B cell (primary cell): ENCODE results near the gene SUGCT. TPM values are rescaled to one million over a fixed set of nuclear protein-coding genes. Genes with fewer than 3 reads are reported as not detected.

Experiments
- ATAC-seq: fragments of 200-7000 bp; cut with Tn5 transposase; one replicate; pipeline ENCODE4 v1.10.0; 2021; ENCODE audit warnings: low read depth, mild to moderate bottlenecking, moderate number of reproducible peaks, moderate library complexity
- CTCF ChIA-PET: fragments of 350-600 bp; sonication (Branson Sonifier 250); formaldehyde crosslinking; loops from one replicate; lab custom pipeline; 2021; ENCODE audit warnings: antibody characterized with exemption, inconsistent platforms; lab: Charles Lee
- POLR2A ChIA-PET: fragments of 350-600 bp; sonication (Branson Sonifier 250); formaldehyde crosslinking; loops from one replicate; lab custom pipeline; 2021; ENCODE audit warnings: antibody characterized with exemption; lab: Charles Lee
- DNase-seq: peaks from one replicate; pipeline ENCODE4 v3.0.0; 2013
- H2AFZ ChIP-seq: 2 replicates; pipeline ENCODE4 v1.6.1; 2012; ENCODE audit warnings: mild to moderate bottlenecking, low read depth, low read length; ENCODE audit not compliant: insufficient read depth, poor library complexity, severe bottlenecking
- H3K27ac ChIP-seq, 2 donors: 1 replicate in 1 of 2; 2 replicates in 1 of 2; pipeline ENCODE4 v1.5.1; 2012 to 2013; ENCODE audit warnings: low read length in 2 of 2, mild to moderate bottlenecking in 2 of 2, moderate library complexity in 1 of 2
- H3K27me3 ChIP-seq, 4 experiments: fragments of 200-600 bp in 1 of 4; sonication (generic) in 1 of 4; replicated peaks in 1 of 4; 1 replicate in 2 of 4; 2 replicates in 2 of 4; pipeline versions ENCODE4 v1.6.1 to v1.7.0; 2013 to 2016; ENCODE audit warnings: low read length in 3 of 4, mild to moderate bottlenecking in 2 of 4, mixed read lengths in 1 of 4, moderate library complexity in 1 of 4; ENCODE audit not compliant: insufficient read depth in 4 of 4, control insufficient read depth in 3 of 4; ENCODE audit errors: control extremely low read depth in 1 of 4
- H3K36me3 ChIP-seq, 2 experiments: replicated peaks in 1 of 2; 1 replicate in 1 of 2; 2 replicates in 1 of 2; pipeline versions ENCODE4 v1.6.1 to v1.7.1; 2013; ENCODE audit warnings: low read length in 1 of 2; ENCODE audit not compliant: insufficient read depth in 2 of 2, control insufficient read depth in 1 of 2; ENCODE audit errors: control extremely low read depth in 1 of 2, extremely low read depth in 1 of 2
- H3K4me1 ChIP-seq, 2 donors: fragments of 200-600 bp in 1 of 2; sonication (generic) in 1 of 2; 1 replicate in 1 of 2; 2 replicates in 1 of 2; pipeline versions ENCODE4 v1.5.1 to v1.6.1; 2013 to 2017; ENCODE audit warnings: low read length in 2 of 2; ENCODE audit not compliant: control insufficient read depth in 2 of 2, insufficient read depth in 2 of 2
- H3K4me2 ChIP-seq: replicated peaks from 2 replicates; pipeline ENCODE3; 2012; ENCODE audit warnings: mild to moderate bottlenecking, low read depth, low read length; ENCODE audit not compliant: poor library complexity, severe bottlenecking
- H3K4me3 ChIP-seq, 5 experiments: fragments of 200-600 bp in 1 of 5; sonication (generic) in 1 of 5; 1 replicate in 3 of 5; 2 replicates in 2 of 5; pipeline versions ENCODE4 v1.5.1 to v1.7.0; 2011 to 2016; ENCODE audit warnings: low read length in 4 of 5, mild to moderate bottlenecking in 4 of 5, low read depth in 2 of 5, control low read depth in 1 of 5, moderate library complexity in 1 of 5; ENCODE audit not compliant: insufficient read depth in 1 of 5; ENCODE audit errors: control extremely low read depth in 1 of 5, extremely low read depth in 1 of 5
- H3K79me2 ChIP-seq: fragments of 200-600 bp; sonication (generic); one replicate; pipeline ENCODE4 v1.6.0; 2016; ENCODE audit warnings: low read length; ENCODE audit not compliant: control insufficient read depth, insufficient read depth
- H3K9ac ChIP-seq: fragments of 200-600 bp; sonication (generic); 2 replicates; pipeline ENCODE4 v1.6.1; 2017; ENCODE audit warnings: mild to moderate bottlenecking, low read length, moderate library complexity
- H3K9me3 ChIP-seq, 3 donors: one replicate each; pipeline versions ENCODE4 v1.6.1 to v1.7.1; 2013; ENCODE audit warnings: low read length in 2 of 3; ENCODE audit not compliant: control insufficient read depth in 2 of 3, insufficient read depth in 1 of 3; ENCODE audit errors: control extremely low read depth in 1 of 3
- H4K20me1 ChIP-seq: 2 replicates; pipeline ENCODE4 v1.6.0; 2012; ENCODE audit warnings: mild to moderate bottlenecking, low read length; ENCODE audit not compliant: insufficient read depth, control insufficient read depth, poor library complexity, severe bottlenecking
- H3K27ac Mint-ChIP-seq: one replicate; pipeline ENCODE4 v1.8.0; 2021; ENCODE audit warnings: mixed read lengths
- H3K27me3 Mint-ChIP-seq: one replicate; pipeline ENCODE4 v1.8.0; 2021; ENCODE audit warnings: mixed read lengths
- H3K4me1 Mint-ChIP-seq: one replicate; pipeline ENCODE4 v1.8.0; 2021; ENCODE audit warnings: mixed read lengths
- H3K4me3 Mint-ChIP-seq: one replicate; pipeline ENCODE4 v1.8.0; 2021; ENCODE audit warnings: mixed read lengths
- H3K9me3 Mint-ChIP-seq: one replicate; pipeline ENCODE4 v1.8.0; 2022; ENCODE audit warnings: mixed read lengths; ENCODE audit not compliant: insufficient read depth
- CTCF ChIP-seq: fragments of 200-600 bp; IDR thresholded peaks from one replicate; pipeline ENCODE4 v1.8.0; 2022; ENCODE audit warnings: antibody characterized with exemption, mild to moderate bottlenecking
- EZH2 ChIP-seq: IDR thresholded peaks from 2 replicates; pipeline ENCODE4 v1.6.1; 2012; ENCODE audit warnings: borderline replicate concordance, low read depth, mild to moderate bottlenecking, moderate library complexity, low read length; ENCODE audit not compliant: insufficient read depth, poor library complexity, severe bottlenecking
- WGBS: methylation state at CpG from one replicate; pipeline ENCODE4 v1.1.5; 2013; ENCODE audit warnings: missing lambda C conversion rate; ENCODE audit not compliant: insufficient coverage; 5-methylcytosine and 5-hydroxymethylcytosine counted together
- intact Hi-C: fragments of 100-400 bp; cut with micrococcal nuclease; formaldehyde crosslinking; loops from one replicate; pipeline ENCODE4 v1.10.0; 2022
- polyA plus RNA-seq: library from polyadenylated mRNA; depleted of rRNA; stranded (reverse); fragments of >200 nt; gene quantifications from 2 replicates; pipeline ENCODE4 v1.2.3, GENCODE V29; 2012
- total RNA-seq, 2 donors: library from RNA; stranded (reverse); fragments of 120-200 nt in 1 of 2; gene quantifications; 1 replicate in 1 of 2; 2 replicates in 1 of 2; pipeline versions ENCODE4 v1.2.3 to v1.2.4, GENCODE V29; 2013 to 2022

Gene SUGCT
- total and polyA plus RNA-seq, 2 donors (not counting 1 experiment from before 2014, with no cell fraction given), result 0.19 to 0.86 TPM

GRCh38 chr7:40520986-40521738 lies 386.4 kb downstream of the SUGCT start:
- TF ChIP-seq EZH2 (no peak), CTCF (no peak)
- no peaks in the 10 kb centered on the region for H3K79me2 ChIP-seq
- no peak overlapping the region for H2AFZ ChIP-seq
- no peaks in the 10 kb centered on the region for H4K20me1 ChIP-seq
- no peak overlapping the region for H3K4me3 ChIP-seq
- no peaks in the 10 kb centered on the region for H3K27me3 ChIP-seq
- no peak for ATAC-seq
- no peaks in the 10 kb centered on the region for H3K36me3 ChIP-seq
- Mint-ChIP-seq H3K4me1 (no peaks in the 10 kb centered on the region), H3K9me3 (no peaks in the 10 kb centered on the region), H3K4me3 (no peak overlapping the region), H3K27me3 (no peaks in the 10 kb centered on the region), H3K27ac (no peak overlapping the region)
- WGBS, result 92% methylated on average over 4 of the region's 7 CpGs
- H3K9me3 ChIP-seq, result no peaks in the 10 kb centered on the region
- ChIA-PET POLR2A (no interaction called here), CTCF (no interaction called here)
- intact Hi-C loops, result no loop called here
- no peak overlapping the region for H3K9ac ChIP-seq
- DNase-seq, result no peak
- no peak overlapping the region for H3K4me2 ChIP-seq
- no peaks in the 10 kb centered on the region for H3K4me1 ChIP-seq
- H3K27ac ChIP-seq, result no peak overlapping the region

- no peak overlapping the region for H3K9ac ChIP-seq
- H3K4me1 ChIP-seq, result no peaks in the 10 kb centered on the region
- H3K36me3 ChIP-seq, result no peaks in the 10 kb centered on the region
- ChIA-PET CTCF (no interaction called here), POLR2A (no interaction called here)
- no peak overlapping the region for H3K4me3 Mint-ChIP-seq
- H3K27ac Mint-ChIP-seq, result no peak overlapping the region
- H3K9me3 Mint-ChIP-seq, result no peaks in the 10 kb centered on the region
- TF ChIP-seq EZH2, result no peak
- no peak for TF ChIP-seq CTCF
- no peaks in the 10 kb centered on the region for H3K4me1 Mint-ChIP-seq
- no peak overlapping the region for H3K27ac ChIP-seq
- no peaks in the 10 kb centered on the region for H3K9me3 ChIP-seq
- intact Hi-C loops, result no loop called here
- no peak overlapping the region for H2AFZ ChIP-seq
- no peaks in the 10 kb centered on the region for H3K27me3 ChIP-seq
- H3K27me3 Mint-ChIP-seq, result no peaks in the 10 kb centered on the region
- no peak for DNase-seq
- no peak overlapping the region for H3K4me2 ChIP-seq
- no peaks in the 10 kb centered on the region for H4K20me1 ChIP-seq
- no peaks in the 10 kb centered on the region for H3K79me2 ChIP-seq
- 100% methylated on average over 1 of the region's 3 CpGs for WGBS
- ATAC-seq, result no peak
- H3K4me3 ChIP-seq, result no peak overlapping the region
Measured at GRCh38 chr7:40525764-40526163, 391.0 kb downstream of the SUGCT start.
